Lower leg skin (tissue), 4 donors: ENCODE data around the gene GDPD1. TPM values are rescaled to one million over a fixed set of nuclear protein-coding genes. Genes with fewer than 3 reads are reported as not detected.
"Not testable (repeated sequence)": the region's sequence is repeated elsewhere in the genome, so short reads cannot be mapped to it uniquely, and the experiment has no call there.

Source experiments
- DNase-seq, 2 donors: peaks; one replicate each; pipeline ENCODE4 v3.0.0-alpha.2; 2019; ENCODE audit warnings: low spot score in 2 of 2
- H3K4me3 ChIP-seq: fragments of 200-600 bp; sonication (generic); 2 replicates; pipeline ENCODE4 v1.5.1; 2017; ENCODE audit warnings: mild to moderate bottlenecking, low read depth; ENCODE audit not compliant: poor library complexity, severe bottlenecking
- CTCF ChIP-seq, 3 donors: fragments of 450-650 bp; IDR thresholded peaks; one replicate each; pipeline ENCODE4 v1.5.1; 2016; ENCODE audit warnings: antibody characterized with exemption in 3 of 3, mild to moderate bottlenecking in 3 of 3, moderate library complexity in 2 of 3
- POLR2A ChIP-seq, 2 donors: fragments of 450-650 bp; IDR thresholded peaks; one replicate each; pipeline ENCODE4 v1.6.1; 2016 to 2017; ENCODE audit warnings: antibody characterized with exemption in 2 of 2, mild to moderate bottlenecking in 1 of 2, moderate library complexity in 1 of 2
- WGBS, 2 donors: methylation state at CpG; one replicate each; pipeline ENCODE4 v1.1.5; 2018; 5-methylcytosine and 5-hydroxymethylcytosine counted together
- intact Hi-C: fragments of 100-400 bp; cut with DNase I; formaldehyde crosslinking; loops from one replicate; pipeline ENCODE4 v1.15.0; 2023; ENCODE audit warnings: low total_unique reads
- total RNA-seq, 4 donors: library from RNA; depleted of rRNA; stranded (reverse); fragments of >200 nt; gene quantifications; one replicate each; pipeline ENCODE4 v1.1.0, GENCODE V29; 2016

Gene GDPD1
- total RNA-seq: 10 to 100 TPM in 1 of 4 donors, 1 to 10 TPM in 3; 1.0 to 14.0 (median 3.8) TPM

- TF ChIP-seq CTCF (IDR thresholded peaks at IDR 0.05) (no peak), POLR2A (IDR thresholded peaks at IDR 0.05) (no peak)
- intact Hi-C loops: no loop called here
- WGBS, 2 donors: 0 to 1% methylated on average over 58 to 60 of the region's 60 CpGs
These were observed at the start of gene GDPD1 for GRCh38 chr17:59220328-59221158. Gene GDPD1, plus strand, starts transcription at chr17:59220511. Its CDS starts 99 bp downstream, at chr17:59220610.

GRCh38 chr17:59172436-59173004 is 47.8 kb upstream of the GDPD1 start:
- peak in 1 of 2 donors; percentile 70 for DNase-seq
- H3K4me3 ChIP-seq: no peak overlapping the region
- TF ChIP-seq CTCF (IDR thresholded peaks at IDR 0.05): no peak
- TF ChIP-seq POLR2A (IDR thresholded peaks at IDR 0.05): no peak
- intact Hi-C loops: no loop called here
- WGBS, 2 donors: 97 to 99% methylated on average over 20 to 29 of the region's 33 CpGs

More at GRCh38 chr17:59220328-59221158, at the start of gene GDPD1:
- H3K4me3 ChIP-seq: peak within 1 kb of the TSS; percentile 85
- peak; percentile 88 to 98 for DNase-seq

GRCh38 chr17:59174671-59175070 is 45.6 kb upstream of the GDPD1 start:
- DNase-seq: peak in 1 of 2 donors; percentile 31
- intact Hi-C loops: no loop called here
- TF ChIP-seq CTCF (IDR thresholded peaks at IDR 0.05) (no peak), POLR2A (IDR thresholded peaks at IDR 0.05) (no peak)

GRCh38 chr17:59175076-59175475 is 45.2 kb upstream of the GDPD1 start:
- TF ChIP-seq POLR2A (IDR thresholded peaks at IDR 0.05) (no peak), CTCF (IDR thresholded peaks at IDR 0.05) (no peak)
- no peak overlapping the region for H3K4me3 ChIP-seq
- WGBS, 2 donors: 94 to 97% methylated on average over 7 of the region's 7 CpGs
- DNase-seq: peak in 1 of 2 donors; percentile 63
- intact Hi-C loops: no loop called here

More at GRCh38 chr17:59174671-59175070, 45.6 kb upstream of the GDPD1 start:
- 94 to 96% methylated on average over 11 of the region's 11 CpGs for WGBS, 2 donors
- H3K4me3 ChIP-seq: no peak overlapping the region

- intact Hi-C loops: no loop called here
- peak in 1 of 2 donors; percentile 63 for DNase-seq
- 76 to 84% methylated on average over 7 of the region's 7 CpGs for WGBS, 2 donors
- TF ChIP-seq POLR2A (IDR thresholded peaks at IDR 0.05) (no peak), CTCF (IDR thresholded peaks at IDR 0.05) (no peak)
- H3K4me3 ChIP-seq: no peak overlapping the region
These were observed 41.9 kb upstream of the GDPD1 start for GRCh38 chr17:59178266-59178985.

GRCh38 chr17:59179601-59180000 is 40.7 kb upstream of the GDPD1 start:
- WGBS, 2 donors: 91 to 94% methylated on average over 11 of the region's 11 CpGs
- H3K4me3 ChIP-seq, intact Hi-C loops: not testable (repeated sequence)
- peak in 1 of 2 donors; percentile 75 for DNase-seq
